Gastroesophageal sphincter (tissue), 3 donors: ENCODE measurements around the gene RELL1.

Source experiments
- EP300 ChIP-seq: sonication (generic); formaldehyde crosslinking; IDR thresholded peaks from one replicate; pipeline ENCODE4 v1.6.1; 2017; ENCODE audit warnings: antibody characterized with exemption, mild to moderate bottlenecking
- POLR2A ChIP-seq, 2 donors: fragments of 450-650 bp; IDR thresholded peaks; one replicate each; pipeline ENCODE4 v1.6.1; 2017; ENCODE audit warnings: antibody characterized with exemption in 2 of 2, mild to moderate bottlenecking in 2 of 2, moderate library complexity in 1 of 2
- POLR2AphosphoS5 ChIP-seq: sonication (generic); formaldehyde crosslinking; IDR thresholded peaks from one replicate; pipeline ENCODE4 v1.6.1; 2017; ENCODE audit warnings: antibody characterized with exemption
- TF ChIP-seq, protein P1 (sequence below), 4 experiments: fragments of 200-600 bp in 2 of 4; fragments of 450-650 bp in 2 of 4; sonication (generic) in 1 of 4; IDR thresholded peaks; one replicate each; pipeline ENCODE4 v1.5.1; 2017 to 2019; ENCODE audit warnings: antibody characterized with exemption in 4 of 4, mild to moderate bottlenecking in 2 of 4, moderate library complexity in 2 of 4

DNA sequence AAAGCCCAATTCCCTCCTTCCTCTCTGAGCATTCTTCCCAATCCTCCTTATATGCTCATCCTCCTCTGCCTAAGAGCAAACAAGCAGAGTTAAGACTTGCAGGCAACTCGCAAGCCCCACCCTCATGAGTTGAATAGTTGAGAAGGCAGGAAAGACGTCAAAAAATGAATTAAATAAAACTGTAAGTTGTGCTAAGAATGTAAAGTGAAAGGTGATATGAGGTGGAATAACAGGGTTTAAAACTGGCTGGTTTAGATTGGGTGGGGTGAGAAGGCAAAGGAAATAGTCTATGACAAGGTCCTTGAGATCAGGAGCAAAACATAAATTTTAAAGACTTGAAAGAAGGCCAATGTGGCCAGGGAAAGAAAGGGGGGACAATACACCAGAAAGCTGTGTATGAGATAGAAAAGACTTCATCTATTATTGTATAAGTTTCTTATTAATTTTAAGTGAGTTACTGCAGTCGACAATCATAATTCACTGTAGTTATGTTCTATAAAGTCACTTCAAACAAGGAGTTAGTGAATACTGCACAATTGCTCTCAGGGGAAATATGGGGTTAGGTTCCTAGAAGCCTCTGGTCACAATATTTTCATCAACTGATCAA is 124.9 kb downstream of the RELL1 start:
- TF ChIP-seq, protein P1, sequence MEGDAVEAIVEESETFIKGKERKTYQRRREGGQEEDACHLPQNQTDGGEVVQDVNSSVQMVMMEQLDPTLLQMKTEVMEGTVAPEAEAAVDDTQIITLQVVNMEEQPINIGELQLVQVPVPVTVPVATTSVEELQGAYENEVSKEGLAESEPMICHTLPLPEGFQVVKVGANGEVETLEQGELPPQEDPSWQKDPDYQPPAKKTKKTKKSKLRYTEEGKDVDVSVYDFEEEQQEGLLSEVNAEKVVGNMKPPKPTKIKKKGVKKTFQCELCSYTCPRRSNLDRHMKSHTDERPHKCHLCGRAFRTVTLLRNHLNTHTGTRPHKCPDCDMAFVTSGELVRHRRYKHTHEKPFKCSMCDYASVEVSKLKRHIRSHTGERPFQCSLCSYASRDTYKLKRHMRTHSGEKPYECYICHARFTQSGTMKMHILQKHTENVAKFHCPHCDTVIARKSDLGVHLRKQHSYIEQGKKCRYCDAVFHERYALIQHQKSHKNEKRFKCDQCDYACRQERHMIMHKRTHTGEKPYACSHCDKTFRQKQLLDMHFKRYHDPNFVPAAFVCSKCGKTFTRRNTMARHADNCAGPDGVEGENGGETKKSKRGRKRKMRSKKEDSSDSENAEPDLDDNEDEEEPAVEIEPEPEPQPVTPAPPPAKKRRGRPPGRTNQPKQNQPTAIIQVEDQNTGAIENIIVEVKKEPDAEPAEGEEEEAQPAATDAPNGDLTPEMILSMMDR (IDR thresholded peaks at IDR 0.05): no peak
- no peak for TF ChIP-seq POLR2AphosphoS5
- no peak for TF ChIP-seq EP300
- no peak for TF ChIP-seq POLR2A (IDR thresholded peaks at IDR 0.05)
